Inflammatory macrophage (primary cell): ENCODE data around the gene TIGD1.
"Not testable (repeated sequence)": the region's sequence is repeated elsewhere in the genome, so short reads cannot be mapped to it uniquely, and the experiment has no call there.

Source experiments
- DNase-seq, 2 donors: peaks; one replicate each; pipeline ENCODE4 v3.0.0-alpha.2; 2020 to 2022

Gene TIGD1

DNA sequence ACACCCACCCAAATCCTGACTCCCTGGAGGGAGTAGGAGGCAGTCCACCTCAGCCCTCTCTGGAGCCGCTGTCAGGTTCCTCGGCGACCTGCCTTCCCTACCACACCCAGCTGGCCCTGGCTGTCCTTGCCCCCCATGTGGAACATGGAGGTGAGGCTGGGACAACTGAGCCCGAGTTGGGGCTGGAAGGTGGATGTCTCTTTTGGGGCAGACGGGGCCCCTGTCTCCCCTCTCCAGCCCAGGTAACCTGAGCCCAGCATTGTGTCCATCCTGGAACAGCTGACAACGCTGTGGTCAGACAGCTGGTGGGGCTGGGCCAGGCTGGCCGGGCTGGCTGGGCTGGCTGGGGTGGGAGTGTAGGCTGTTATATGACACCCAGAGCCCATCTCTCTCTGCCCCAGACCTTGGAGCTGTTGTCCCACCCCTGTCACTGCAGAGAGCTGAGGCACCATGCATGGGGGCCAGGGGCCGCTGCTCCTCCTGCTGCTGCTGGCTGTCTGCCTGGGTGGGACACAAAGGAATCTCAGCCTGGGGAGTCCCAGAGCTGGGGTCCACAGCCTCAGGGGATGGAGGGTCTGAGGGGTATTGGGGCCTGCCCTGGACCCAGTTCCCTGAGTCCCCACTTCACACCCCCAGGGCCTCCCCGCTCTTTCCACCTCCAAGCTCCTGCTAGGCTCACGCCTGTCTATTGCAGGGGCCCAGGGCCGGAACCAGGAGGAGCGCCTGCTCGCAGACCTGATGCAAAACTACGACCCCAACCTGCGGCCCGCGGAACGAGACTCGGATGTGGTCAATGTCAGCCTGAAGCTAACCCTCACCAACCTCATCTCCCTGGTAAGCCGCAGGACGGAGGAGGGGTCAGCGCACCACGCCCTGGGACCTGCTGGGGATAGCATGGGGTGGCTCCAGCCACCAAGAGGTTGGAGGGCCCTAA lies 10.8 kb downstream of the TIGD1 start, which contains the start of gene CHRNG:
Gene CHRNG (plus strand): TSS at position 395 of the 934 bp plus-strand sequence. CDS start 56 bp downstream, at position 451.
- no peak for DNase-seq

DNA sequence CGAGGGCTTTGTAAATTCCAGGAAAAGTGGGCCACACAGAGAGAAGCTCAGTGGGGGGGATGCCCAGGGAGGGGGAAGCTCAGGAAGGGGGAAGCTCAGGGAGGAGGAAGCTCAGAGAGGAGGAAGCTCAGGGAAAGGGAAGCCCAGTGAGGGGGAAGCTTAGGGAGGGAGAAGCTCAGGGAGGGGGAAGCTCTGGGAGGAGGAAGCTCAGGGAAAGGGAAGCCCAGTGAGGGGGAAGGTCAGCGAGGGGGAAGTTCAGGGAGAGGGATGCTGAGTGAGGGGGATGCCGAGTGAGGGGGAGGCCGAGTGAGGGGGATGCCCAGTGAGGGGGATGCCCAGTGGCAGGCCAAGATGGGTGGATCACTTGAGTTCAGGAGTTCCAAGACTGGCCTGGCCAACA lies 11.7 kb downstream of the TIGD1 start:
- peak; percentile 78 to 90 for DNase-seq

DNA sequence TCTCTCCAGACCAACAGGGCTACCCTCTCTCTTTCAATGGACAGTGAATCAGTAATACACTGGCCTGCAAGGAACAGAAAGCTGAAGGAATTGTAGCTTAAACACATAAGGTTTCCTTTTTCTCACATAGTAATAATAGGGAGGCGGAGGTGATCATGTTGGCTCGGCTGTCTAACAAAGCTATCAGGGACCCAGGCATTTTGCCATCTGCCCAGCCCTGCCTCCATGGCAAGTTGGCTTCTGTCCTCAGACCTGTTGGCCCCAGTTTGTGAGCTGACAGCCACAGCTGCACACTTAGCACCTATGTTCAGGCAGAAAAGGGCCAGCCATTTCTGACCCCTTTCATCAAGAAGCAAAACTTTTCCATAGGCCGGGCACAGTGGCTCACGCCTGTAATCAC lies 12.9 kb downstream of the TIGD1 start:
- no peak for DNase-seq

DNA sequence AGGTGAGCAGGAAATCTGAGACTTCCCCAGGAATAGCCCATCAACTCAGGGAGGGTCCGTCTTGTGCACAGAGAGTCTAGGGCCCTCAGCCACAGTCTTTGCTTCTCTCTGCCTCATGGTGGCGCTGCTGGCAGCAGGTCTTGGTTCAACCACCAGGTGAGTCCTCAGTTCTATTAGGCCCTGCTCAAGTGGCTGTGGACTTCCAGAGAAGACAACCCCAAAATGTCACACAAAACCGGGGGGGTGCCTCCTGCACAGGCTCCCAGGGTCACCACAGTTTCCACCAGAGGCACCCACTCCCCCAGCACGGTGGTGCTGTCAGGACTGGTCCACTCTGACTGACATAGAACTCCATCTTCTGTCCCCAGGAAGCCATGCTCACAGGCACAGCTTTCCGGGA lies 13.3 kb downstream of the TIGD1 start:
- DNase-seq = no peak

DNA sequence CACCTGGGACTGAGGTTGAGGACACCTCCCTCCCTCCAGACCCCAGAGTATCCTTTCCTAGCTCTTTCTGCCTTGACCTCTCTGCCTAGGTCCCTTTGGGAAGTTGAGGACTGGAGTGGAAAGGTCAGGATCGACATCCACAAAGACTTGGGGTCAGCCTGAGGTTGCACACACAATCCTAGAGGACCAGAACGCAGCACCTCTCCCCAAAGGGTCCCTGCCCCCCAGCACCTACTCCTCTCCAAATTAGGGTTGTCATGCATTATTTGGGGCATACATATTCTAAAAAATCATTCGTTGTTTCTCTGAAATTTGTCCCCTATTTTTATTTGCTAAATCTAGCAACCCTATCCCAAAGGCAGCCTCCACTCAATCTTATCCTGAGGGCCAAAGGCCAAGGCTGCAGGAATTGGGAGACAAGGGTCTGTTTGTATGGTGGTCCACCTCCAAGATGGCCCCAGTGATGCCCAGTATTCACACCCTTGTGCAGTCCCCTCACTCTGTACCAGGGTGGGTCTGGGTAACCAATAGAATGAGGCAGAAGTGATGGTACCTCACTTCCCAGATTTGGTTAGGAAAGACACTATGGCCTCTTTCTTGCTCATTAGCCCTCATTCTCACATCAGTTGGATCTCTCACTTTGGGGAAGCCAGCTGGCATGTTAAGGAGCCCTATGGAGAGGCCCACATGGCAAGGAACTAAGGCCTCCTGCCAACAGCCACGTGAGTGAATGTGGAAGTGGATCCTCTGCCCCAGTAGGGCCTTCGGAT lies 14.4 kb downstream of the TIGD1 start:
- peak; percentile 25 to 37 for DNase-seq

DNA sequence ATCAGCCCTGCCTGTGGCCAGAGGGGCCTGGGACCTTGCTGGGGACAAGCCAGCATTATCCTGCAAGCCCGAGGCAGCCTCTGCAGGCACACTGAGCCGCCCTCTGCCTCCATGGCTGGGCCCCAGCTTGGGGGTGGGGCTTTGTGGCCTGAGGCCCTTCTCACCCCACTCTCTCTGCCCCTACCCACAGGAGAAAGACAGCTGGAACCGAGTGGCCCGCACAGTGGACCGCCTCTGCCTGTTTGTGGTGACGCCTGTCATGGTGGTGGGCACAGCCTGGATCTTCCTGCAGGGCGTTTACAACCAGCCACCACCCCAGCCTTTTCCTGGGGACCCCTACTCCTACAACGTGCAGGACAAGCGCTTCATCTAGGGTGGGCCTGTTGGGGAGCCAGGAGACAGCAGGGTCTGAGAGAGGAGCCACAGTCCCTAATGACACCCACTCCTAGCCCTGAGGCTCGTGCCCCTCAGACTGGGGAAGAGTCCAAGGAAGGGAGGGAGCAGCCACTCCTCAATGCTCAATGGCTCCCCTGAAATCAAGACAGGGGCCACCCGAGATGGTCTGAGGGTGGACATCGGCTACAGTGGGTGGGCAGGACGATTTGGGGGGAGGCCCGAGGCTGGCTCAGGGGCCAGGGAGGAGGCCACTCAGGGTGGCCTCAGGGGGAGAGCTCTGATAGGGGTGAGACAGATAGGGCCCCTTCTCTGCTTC lies 15.3 kb downstream of the TIGD1 start:
- DNase-seq = no peak

DNA sequence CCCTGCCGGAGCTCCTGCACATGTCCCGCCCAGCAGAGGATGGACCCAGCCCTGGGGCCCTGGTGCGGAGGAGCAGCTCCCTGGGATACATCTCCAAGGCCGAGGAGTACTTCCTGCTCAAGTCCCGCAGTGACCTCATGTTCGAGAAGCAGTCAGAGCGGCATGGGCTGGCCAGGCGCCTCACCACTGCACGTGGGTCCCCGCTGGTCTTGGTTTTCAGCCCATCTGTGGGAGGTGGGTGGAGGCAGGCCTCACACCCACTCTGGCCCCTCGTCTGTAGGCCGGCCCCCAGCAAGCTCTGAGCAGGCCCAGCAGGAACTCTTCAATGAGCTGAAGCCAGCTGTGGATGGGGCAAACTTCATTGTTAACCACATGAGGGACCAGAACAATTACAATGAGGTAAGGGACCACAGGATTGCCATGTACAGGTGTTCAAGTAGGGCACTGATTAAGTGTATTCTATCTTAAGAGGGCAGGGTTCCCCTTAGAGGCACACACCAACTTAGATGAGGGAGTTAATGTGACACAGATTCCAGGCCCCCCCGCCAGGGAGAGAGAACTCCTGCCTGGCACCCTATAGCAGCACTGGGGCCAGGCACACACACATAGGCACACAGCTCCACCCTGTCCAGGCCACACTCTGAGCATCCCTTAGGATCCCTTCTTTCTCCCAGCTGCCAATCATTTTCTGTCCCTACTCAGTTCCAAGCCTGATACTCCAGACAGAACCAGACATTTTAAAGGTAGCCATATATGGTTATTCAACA lies 16.2 kb downstream of the TIGD1 start:
- peak; percentile 37 to 54 for DNase-seq

DNA sequence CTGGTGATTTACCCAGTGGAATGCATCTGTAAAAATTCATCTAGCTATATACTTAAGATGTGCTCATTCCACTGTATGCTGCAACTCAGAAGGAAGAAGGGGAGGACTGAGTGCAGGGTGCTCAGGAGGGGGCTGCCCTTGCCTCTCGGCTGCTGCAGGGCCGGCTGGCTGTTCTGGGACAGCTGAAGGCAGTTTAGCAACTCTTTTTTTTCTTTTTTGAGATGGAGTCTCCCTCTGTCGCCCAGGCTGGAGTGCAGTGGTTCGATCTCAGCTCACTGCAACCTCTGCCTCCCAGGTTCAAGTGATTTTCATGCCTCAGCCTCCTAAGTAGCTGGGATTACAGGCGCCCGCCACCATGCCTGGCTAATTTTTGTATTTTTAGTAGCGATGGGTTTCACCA lies 17.5 kb downstream of the TIGD1 start:
- not testable (repeated sequence) for DNase-seq

DNA sequence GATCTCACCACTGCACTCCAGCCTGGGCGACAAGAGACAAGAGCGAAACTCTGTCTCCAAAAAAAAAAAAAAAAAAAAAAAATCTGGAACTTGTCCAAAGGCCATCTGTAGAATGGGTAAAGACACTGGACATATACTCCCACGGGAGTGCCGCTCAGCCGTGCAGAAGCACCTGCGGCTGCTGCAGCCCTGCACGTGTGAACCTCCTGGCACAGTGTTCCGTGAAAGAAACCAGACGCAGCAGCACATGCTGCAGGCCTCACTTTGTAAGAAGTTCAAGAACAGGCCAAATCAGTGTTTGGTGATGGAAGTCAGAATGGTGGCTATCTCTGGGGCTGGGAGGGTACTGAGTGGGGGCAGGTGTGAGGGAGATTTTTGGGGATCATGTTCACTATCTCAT lies 17.9 kb downstream of the TIGD1 start:
- DNase-seq = no peak

DNA sequence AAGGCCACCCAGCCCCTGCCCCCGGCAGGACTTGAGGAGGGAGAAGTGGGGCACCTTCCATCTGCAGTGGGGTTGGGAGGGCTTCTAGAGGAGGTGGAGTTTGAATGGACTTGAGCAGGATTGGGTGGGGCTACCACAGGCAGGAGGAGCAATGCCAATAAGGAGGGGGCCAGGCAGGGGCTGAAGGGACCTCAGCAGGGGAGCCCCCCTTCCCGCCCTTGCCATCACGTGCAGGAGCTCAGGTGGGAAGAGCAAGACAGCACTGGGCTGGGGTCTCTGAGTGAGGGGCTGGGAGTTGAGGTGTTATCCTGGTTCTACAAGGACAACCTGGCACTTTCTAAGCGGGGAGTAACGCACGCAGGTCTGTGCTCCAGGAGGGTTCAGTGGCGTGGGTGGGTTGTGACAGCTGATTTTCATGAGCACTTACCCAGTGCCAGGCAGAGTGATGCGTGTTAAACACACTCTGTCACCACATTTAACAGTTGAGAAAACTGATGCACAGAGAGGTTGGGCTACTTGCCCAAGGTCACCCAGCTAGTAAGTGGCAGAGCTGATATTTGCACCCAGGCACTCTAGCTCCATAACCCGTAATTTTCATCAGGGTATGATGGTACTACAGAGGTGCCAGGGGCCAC lies 19.6 kb downstream of the TIGD1 start:
- DNase-seq = no peak

DNA sequence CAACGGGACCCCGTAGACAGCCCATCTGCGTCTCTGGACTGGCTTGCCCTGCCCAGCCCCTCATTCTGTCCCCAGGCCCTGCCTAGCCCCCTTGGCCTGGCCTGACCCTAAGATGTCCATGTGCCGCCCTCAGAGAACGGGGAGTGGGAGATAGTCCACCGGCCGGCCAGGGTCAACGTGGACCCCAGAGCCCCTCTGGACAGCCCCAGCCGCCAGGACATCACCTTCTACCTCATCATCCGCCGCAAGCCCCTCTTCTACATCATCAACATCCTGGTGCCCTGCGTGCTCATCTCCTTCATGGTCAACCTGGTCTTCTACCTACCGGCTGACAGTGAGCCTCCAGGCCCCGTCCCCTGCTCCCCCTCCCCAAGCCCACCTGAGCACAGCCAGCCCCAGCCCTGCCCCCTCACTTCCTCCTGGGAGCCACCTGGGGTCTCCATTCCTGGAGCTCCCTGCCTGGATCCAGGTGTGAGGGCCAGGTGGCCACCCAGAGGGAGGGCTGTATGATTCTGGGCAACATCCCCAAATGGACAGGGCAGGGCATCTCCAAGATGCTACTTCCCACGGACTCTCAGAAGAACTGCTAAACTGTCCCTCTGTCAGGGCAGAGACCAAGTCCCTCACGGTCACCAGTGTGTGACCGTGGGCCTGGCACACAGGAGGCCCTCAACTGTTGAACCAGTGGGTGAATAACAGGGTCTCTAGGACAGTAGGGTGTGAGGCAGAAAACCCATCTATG lies 20.4 kb downstream of the TIGD1 start:
- no peak for DNase-seq

DNA sequence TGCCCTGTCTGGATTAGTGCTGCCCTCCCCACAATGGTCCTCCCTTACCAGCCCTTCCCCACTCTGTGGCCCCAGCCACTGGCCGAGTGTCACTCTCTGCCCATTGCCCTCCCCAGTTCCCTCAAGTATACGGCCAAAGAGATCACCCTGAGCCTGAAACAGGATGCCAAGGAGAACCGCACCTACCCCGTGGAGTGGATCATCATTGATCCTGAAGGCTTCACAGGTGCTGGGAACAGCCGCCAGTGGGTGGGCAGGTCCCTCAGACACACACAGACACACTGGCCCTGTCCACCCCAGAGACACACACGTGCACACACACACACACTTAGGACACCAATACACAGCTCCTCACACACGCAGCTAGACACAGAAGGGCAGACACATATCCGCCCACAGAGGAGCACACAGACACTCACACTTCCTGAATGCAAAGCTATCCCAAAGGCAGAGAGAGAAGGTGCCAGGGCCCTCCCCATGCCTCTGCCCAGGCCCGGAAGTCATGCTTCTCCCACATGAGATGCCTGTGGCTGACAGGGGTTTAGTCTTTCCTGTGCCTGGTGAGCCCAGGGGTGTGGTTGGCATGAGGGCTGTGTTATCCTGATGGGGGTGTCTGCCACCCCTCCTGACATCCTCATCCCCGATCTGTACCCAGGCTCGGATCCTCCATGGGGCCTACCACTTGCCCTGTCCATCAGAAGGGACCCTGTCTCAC lies 21.5 kb downstream of the TIGD1 start:
- peak; percentile 51 to 77 for DNase-seq

DNA sequence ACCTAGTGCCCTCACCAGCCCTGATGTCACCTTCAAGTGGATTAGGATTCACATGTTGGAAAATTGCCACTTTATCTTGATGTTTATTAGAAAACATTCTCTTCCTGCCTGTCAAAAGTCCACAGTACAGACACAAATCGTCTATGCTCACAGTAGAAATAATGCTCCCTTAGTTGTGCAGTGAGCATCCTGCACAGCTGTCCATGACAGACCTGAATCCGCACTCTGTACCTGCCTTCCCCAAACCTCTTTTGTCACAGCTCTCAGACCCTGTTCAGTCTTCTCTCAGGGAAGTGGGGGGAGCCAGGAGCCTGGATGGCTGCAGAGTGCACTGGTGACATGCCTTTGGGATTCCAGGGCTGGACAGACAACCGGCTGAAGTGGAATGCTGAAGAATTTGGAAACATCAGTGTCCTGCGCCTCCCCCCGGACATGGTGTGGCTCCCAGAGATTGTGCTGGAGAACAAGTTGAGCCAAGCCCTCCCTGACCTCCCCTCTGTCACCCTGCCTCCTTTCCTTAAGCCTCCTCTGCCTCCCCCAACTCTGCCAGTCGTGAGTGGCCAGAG lies 22.4 kb downstream of the TIGD1 start:
- no peak for DNase-seq

DNA sequence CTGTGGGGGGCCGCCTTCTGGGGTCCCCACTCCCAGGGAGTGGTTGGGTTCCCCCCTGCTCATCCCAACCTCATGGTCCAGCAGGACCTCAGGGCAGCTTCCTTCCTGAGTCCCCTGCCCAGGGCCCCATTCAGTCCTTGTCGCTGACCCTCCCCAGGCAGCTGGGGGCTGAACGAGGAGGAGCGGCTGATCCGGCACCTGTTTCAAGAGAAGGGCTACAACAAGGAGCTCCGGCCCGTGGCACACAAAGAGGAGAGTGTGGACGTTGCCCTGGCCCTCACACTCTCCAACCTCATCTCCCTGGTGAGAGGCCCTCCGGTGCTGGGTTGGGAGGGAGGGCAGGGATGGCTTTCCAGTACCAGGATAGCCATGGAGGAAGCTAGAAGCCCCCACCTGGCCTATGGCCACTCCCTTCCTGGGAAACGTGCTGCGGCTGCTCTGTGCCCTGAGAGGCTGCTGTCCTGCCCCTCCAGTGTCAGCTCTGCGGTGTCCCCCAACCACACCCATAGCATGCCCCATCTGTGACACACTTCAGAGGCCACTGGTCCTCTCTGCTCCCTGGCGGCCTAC lies 23.9 kb downstream of the TIGD1 start:
- DNase-seq = no peak

DNA sequence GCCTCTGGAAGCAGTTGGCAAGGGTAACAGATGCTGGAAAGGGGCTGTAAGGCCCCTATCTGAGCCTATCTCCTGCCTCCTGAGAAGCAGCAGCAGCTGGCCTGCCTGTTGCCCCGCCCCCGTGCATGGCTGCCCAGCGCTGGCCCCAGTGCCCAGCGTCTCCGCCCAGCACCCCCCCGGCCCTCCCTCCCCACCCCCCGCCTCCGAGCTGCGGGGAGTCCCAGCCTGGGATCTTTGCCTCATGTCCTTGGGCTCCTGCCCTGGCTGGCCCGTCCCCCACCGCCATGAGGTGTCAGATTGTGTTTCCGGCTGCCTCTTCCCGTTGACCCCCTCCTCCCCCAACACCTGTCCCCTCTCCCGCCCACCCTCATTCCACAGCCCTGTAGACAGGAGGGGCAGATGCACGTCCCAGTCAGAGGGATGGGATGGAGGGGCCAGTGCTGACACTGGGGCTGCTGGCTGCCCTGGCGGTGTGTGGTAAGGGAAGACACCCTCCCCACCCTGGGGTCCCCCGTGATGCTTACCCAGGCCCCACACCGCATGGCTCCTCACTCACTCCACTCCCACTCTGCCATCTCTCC lies 24.5 kb downstream of the TIGD1 start, which contains the start of gene CHRND:
Gene CHRND (plus strand): TSS at position 370 of the 581 bp plus-strand sequence. CDS start 56 bp downstream, at position 426.
- DNase-seq = no peak

DNA sequence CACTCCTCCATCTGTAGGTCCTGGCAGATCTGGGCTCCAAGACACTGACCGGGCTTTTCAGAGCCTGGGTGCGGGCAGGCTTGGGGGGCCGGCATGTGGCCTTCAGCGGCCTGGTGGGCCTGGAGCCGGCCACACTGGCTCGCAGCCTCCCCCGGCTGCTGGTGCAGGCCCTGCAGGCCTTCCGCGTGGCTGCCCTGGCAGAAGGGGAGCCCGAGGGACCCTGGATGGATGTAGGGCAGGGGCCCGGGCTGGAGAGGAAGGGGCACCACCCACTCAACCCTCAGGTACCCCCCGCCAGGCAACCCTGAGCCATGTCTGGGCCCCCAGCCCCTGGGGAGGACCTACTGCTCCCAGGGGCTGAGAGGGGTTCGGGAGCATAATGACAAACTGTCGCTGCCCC lies 25.2 kb downstream of the TIGD1 start:
- no peak for DNase-seq

DNA sequence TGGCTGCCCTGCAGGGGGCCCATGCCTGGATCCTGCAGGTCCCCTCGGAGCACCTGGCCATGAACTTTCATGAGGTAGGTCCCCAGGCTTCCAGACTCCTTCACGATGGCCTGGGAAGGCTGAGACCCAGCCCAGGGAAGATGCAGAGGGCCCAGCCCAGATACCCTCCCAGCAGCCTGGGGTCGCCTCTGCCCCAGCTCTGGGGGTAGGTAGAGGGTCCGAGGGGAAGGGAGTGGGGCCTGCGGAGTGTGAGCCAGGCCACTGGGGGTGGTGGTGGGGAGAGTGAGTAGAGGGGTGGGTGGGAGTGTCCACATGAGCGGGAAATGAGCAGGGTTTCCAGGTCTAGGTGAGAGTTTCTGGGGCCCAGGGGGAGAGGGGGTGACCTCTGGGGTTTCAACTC lies 25.6 kb downstream of the TIGD1 start:
- no peak for DNase-seq

DNA sequence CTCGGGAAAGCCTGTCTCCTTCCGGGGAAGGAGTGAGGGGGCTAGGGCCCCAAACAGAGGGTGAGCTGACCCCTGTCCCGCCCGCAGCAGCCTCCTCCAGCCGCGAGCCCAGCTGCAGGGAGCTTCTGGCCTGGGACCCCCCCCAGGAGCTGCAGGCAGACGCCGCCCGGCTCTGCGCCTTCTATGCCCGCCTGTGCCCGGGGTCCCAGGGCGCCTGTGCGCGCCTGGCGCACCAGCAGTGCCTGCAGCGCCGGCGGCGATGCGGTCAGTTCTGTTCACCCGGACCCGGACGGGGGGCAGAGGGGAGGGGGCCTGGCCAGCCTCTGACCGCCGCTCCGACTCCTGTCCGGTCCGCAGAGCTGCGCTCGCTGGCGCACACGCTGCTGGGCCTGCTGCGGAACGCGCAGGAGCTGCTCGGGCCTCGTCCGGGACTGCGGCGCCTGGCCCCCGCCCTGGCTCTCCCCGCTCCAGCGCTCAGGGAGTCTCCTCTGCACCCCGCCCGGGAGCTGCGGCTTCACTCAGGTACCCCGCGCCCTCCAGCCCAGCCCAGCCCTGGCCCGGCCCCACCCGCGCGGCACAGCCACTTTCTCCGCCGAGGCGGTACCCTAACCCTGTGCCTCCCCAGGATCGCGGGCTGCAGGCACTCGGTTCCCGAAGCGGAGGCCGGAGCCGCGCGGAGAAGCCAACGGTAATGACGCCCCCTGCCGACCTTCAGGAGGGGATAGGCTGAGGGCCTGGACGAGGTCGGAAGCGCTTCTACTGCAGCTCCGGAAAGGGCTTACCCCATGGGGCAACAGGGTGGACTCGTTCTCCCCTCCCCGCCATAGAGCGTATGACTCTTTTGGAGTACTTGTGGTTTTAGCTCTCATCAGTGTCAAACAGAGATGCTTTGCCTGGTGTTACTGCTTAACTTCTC lies 26.4 kb downstream of the TIGD1 start:
- peak; percentile 42 to 43 for DNase-seq
